Transverse colon (tissue), 4 donors: Measurements from ENCODE around the gene OTOF. TPM values are rescaled to one million over a fixed set of nuclear protein-coding genes. Genes with fewer than 3 reads are reported as not detected.

Experiments used
- DNase-seq: peaks from one replicate; pipeline ENCODE4 v3.0.0-alpha.2; 2019
- H3K27ac ChIP-seq, 4 donors: fragments of 200-600 bp; sonication (generic); 2 replicates each; pipeline ENCODE4 v1.5.1; 2016 to 2018; ENCODE audit warnings: inconsistent platforms in 4 of 4
- H3K27me3 ChIP-seq: fragments of 200-600 bp; sonication (generic); 2 replicates; pipeline ENCODE4 v1.5.1; 2017; ENCODE audit warnings: inconsistent platforms
- H3K36me3 ChIP-seq, 4 donors: fragments of 200-600 bp; sonication (generic); 2 replicates each; pipeline ENCODE4 v1.5.1; 2017 to 2019; ENCODE audit warnings: inconsistent platforms in 4 of 4
- H3K4me1 ChIP-seq, 4 donors: fragments of 200-600 bp; sonication (generic); 2 replicates each; pipeline ENCODE4 v1.5.1; 2017 to 2020; ENCODE audit warnings: inconsistent platforms in 4 of 4
- H3K4me3 ChIP-seq, 4 donors: fragments of 200-600 bp; sonication (generic); 1 replicate in 1 of 4; 2 replicates in 3 of 4; pipeline versions ENCODE4 v1.5.1 to v1.6.1; 2017 to 2019; ENCODE audit warnings: inconsistent platforms in 4 of 4
- H3K9me3 ChIP-seq, 2 donors: fragments of 200-600 bp; sonication (generic); 2 replicates each; pipeline ENCODE4 v1.5.1; 2017 to 2019; ENCODE audit warnings: inconsistent platforms in 2 of 2
- CTCF ChIP-seq, 5 experiments: fragments of 200-600 bp in 3 of 5; fragments of 450-650 bp in 2 of 5; sonication (generic) in 3 of 5; IDR thresholded peaks; 1 replicate in 2 of 5; 2 replicates in 3 of 5; pipeline ENCODE4 v1.5.1; 2016 to 2017; ENCODE audit warnings: antibody characterized with exemption in 5 of 5, inconsistent platforms in 3 of 5, mild to moderate bottlenecking in 2 of 5, moderate library complexity in 1 of 5
- EP300 ChIP-seq: sonication (generic); formaldehyde crosslinking; IDR thresholded peaks from one replicate; pipeline ENCODE4 v1.6.1; 2017; ENCODE audit warnings: antibody characterized with exemption, low read depth
- POLR2A ChIP-seq: fragments of 450-650 bp; IDR thresholded peaks from one replicate; pipeline ENCODE4 v1.6.1; 2016; ENCODE audit warnings: antibody characterized with exemption, mild to moderate bottlenecking, moderate library complexity
- POLR2AphosphoS5 ChIP-seq, 3 donors: sonication (generic); formaldehyde crosslinking; IDR thresholded peaks; one replicate each; pipeline ENCODE4 v1.6.1; 2016; ENCODE audit warnings: antibody characterized with exemption in 3 of 3
- WGBS, 2 donors: methylation state at CpG; one replicate each; pipeline ENCODE4 v1.1.5; 2018; ENCODE audit warnings: low coverage in 1 of 2; 5-methylcytosine and 5-hydroxymethylcytosine counted together
- in situ Hi-C, 4 donors: fragments of 200-750 bp; cut with MboI; loops; one replicate each; pipeline versions ENCODE4 v1.15.0 to v1.15.1; 2017; ENCODE audit warnings: low sequenced_read_pairs in 3 of 4, low pct_ligation_motif_present in 1 of 4, low pct_unique_long_range_greater_than_20kb in 1 of 4
- intact Hi-C: fragments of 100-400 bp; cut with DNase I; formaldehyde crosslinking; loops from one replicate; pipeline ENCODE4 v1.15.1; 2023; ENCODE audit warnings: low total_unique reads
- total RNA-seq, 4 donors: library from RNA; depleted of rRNA; stranded (reverse); fragments of >200 nt; gene quantifications; one replicate each; pipeline ENCODE4 v1.1.0, GENCODE V29; 2016

The OTOF gene
- total RNA-seq, 4 donors from 2014 or later: 0.37 TPM; not detected in 3

DNA sequence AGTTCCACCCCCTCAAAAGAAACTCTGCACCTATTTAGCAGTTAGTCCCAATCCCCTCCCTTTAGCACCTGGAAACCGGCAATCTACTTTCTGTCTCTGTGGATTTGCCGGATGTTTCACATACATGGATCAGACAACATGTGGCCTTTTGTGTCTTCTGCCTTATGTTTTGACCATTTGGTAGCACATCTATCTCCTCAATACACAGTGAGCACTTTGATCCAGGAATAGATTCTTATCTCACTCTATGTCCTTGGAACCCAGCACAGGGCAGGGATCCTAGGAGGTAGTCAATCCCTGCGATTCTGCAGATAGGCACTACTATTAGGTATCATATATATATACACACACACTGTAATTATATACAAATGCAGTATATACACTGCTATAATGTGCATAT lies 3.8 kb upstream of the OTOF start:
- H3K9me3 ChIP-seq: no peaks in the 10 kb centered on the region
- intact Hi-C loops: no loop called here
- H3K36me3 ChIP-seq: no peaks in the 10 kb centered on the region
- H3K4me3 ChIP-seq: no peak overlapping the region
- H3K27ac ChIP-seq: no peak overlapping the region
- TF ChIP-seq POLR2AphosphoS5 (IDR thresholded peaks at IDR 0.05): no peak
- TF ChIP-seq CTCF (IDR thresholded peaks at IDR 0.05): no peak
- no peak for TF ChIP-seq EP300
- no peak for TF ChIP-seq POLR2A
- no peak for DNase-seq
- WGBS, 2 donors: 83 to 86% methylated on average over 3 of the region's 3 CpGs
- no peaks in the 10 kb centered on the region for H3K27me3 ChIP-seq
- no peaks in the 10 kb centered on the region for H3K4me1 ChIP-seq
- in situ Hi-C loops: no loop called here

DNA sequence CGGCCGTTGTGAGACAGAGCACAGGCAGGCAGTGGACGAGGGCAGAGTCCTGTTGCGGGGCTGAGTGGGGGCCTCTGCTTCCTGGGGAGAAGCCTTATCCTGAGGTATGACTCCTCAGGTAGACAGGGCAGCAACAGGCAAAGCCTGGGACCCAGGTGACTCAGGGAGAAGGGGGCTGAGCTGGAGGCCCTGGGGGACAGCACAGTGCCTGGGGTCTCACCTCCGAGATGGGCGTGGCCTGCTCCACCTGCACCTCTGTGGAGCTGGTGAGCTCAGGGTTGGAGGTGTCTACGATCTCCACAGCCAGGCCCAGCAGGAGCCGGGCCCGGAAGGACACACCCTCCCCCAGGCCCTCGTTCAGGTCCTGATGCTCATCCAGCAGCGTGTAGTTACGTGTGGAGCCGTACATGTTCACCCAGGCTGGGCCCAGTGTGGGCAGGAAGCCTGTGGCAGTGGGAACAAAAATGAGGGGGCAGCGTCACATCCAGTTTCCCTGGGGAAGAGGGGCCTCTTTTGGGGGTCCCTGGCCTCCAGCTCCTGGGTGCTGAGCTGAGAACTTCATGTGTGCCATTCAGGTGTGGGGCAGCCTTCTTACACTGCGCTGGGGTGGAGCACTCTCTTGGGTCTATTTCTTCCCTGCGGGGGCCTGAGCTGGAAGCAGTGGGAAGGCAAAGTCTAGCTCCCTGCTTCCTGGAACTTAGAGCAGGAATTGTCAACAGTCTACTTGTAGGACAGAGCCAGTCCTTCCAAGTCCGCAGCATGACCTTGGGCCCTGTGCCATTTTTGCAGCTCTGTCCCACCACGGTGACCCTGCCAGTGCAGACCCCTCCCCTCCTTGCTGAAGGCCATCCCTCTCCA lies 2.9 kb upstream of the OTOF start:
- in situ Hi-C loops: no loop called here
- H3K4me3 ChIP-seq: no peak overlapping the region
- 25 to 77% methylated on average over 2 to 14 of the region's 18 CpGs for WGBS, 2 donors
- no peaks in the 10 kb centered on the region for H3K9me3 ChIP-seq
- H3K4me1 ChIP-seq: no peaks in the 10 kb centered on the region
- intact Hi-C loops: no loop called here
- no peaks in the 10 kb centered on the region for H3K36me3 ChIP-seq
- H3K27ac ChIP-seq: no peak overlapping the region
- no peak for DNase-seq
- H3K27me3 ChIP-seq: no peaks in the 10 kb centered on the region
- TF ChIP-seq CTCF (IDR thresholded peaks at IDR 0.05) (no peak), POLR2AphosphoS5 (IDR thresholded peaks at IDR 0.05) (no peak), EP300 (no peak), POLR2A (no peak)

- H3K4me3 ChIP-seq: no peak overlapping the region
- no peaks in the 10 kb centered on the region for H3K27me3 ChIP-seq
- 84% methylated on average over 20 of the region's 21 CpGs; no CpG with 5 or more reads in 1 of the 2 donors for WGBS, 2 donors
- H3K9me3 ChIP-seq: no peaks in the 10 kb centered on the region
- H3K4me1 ChIP-seq: no peaks in the 10 kb centered on the region
- in situ Hi-C loops: no loop called here
- no peak for TF ChIP-seq EP300
- TF ChIP-seq POLR2A: no peak
- no peak for TF ChIP-seq CTCF (IDR thresholded peaks at IDR 0.05)
- no peak for TF ChIP-seq POLR2AphosphoS5 (IDR thresholded peaks at IDR 0.05)
- H3K27ac ChIP-seq: no peak overlapping the region
- no peak for DNase-seq
- H3K36me3 ChIP-seq: no peaks in the 10 kb centered on the region
- intact Hi-C loops: no loop called here
Measured at GRCh38 chr2:26479789-26480565, 2.1 kb upstream of the OTOF start.

- TF ChIP-seq POLR2AphosphoS5 (IDR thresholded peaks at IDR 0.05) (no peak), POLR2A (no peak), CTCF (IDR thresholded peaks at IDR 0.05) (no peak), EP300 (no peak)
- DNase-seq: no peak
- in situ Hi-C loops (no loop called here), intact Hi-C loops (no loop called here)
- H3K27ac ChIP-seq: no peak overlapping the region
- H3K36me3 ChIP-seq: no peaks in the 10 kb centered on the region
- no peaks in the 10 kb centered on the region for H3K4me1 ChIP-seq
- H3K4me3 ChIP-seq: no peak overlapping the region
- 94% methylated on average over 25 of the region's 25 CpGs; no CpG with 5 or more reads in 1 of the 2 donors for WGBS, 2 donors
- no peaks in the 10 kb centered on the region for H3K9me3 ChIP-seq
- H3K27me3 ChIP-seq: no peaks in the 10 kb centered on the region
Measured at GRCh38 chr2:26479131-26479788, 1.3 kb upstream of the OTOF start.
